Stimulated activated CD4-positive, alpha-beta T cell treated with anti-CD3 and anti-CD28 coated beads, TNF-alpha, amount 100 ng/mL, for 48 hours (primary cell): ENCODE results near the gene SPI1.

ENCODE experiments used
- DNase-seq, 3 donors: peaks; one replicate each; pipeline ENCODE4 v3.0.0-alpha.2; 2020; ENCODE audit warnings: low read depth in 3 of 3

SPI1 gene

GRCh38 chr11:47388697-47389576 is 10.6 kb upstream of the SPI1 start:
- DNase-seq: no peak

GRCh38 chr11:47387944-47388696 is 9.8 kb upstream of the SPI1 start:
- no peak for DNase-seq

- no peak for DNase-seq
Observed at GRCh38 chr11:47384498-47384897, 6.2 kb upstream of the SPI1 start.

DNA sequence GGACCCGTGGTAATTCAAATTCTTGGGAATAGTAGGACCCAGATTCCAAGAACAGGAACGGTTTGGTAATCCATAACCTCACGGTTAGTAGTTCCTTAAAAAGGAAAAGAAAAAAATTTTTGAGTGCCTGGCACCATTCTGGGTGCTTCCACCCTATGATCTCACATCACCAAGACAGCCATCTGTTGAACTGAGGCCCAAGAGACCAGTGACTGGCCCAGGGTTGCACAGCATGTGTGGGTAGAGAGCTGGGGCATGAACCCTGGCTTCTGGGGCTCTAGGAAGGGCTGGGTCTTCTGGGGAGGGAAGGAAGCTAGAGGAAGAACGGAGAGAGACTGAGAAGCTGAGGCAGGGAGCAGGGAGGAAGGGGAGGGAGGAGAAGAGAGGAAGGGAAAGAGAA is 4.7 kb upstream of the SPI1 start:
- no peak for DNase-seq

GRCh38 chr11:47380078-47380477 is 1.7 kb upstream of the SPI1 start:
- no peak for DNase-seq

DNA sequence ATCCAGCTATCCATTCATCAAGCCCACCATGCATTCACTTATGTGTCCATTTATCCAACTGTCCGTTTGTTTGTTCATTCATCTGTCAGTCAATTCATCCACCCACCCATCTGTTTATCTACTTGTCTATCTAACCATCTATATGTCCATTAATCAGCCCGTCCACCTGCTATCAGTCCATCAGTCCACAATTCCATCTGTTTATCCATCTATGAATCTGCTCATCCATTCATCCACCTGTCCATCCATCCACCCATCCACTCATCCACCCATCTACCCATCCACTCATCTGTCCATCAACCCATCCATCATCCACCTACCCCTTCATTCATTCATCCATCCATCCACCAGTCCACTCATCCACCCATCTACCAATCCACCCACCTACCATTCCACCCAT is 970 bp upstream of the SPI1 start:
- no peak for DNase-seq

DNA sequence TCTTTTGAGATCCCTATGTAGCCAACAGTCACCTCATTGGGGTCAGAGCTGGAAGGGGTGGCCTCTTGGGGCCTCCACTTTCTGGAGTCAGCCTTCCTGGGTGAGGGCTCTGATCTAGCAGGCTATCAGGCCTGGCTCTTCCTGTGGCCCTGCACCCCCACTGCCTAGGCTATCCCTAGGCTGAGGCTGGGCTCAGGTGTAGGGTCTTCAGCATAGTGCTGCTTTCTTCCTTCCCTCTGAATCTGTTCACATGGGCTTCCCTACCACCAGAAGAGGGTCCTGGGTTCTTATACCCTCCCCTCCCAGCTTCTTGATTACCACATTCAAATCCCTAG is 456 bp upstream of the SPI1 start:
- no peak for DNase-seq

- DNase-seq: no peak
Observed at GRCh38 chr11:47377571-47378009, 757 bp downstream of the SPI1 start.

DNA sequence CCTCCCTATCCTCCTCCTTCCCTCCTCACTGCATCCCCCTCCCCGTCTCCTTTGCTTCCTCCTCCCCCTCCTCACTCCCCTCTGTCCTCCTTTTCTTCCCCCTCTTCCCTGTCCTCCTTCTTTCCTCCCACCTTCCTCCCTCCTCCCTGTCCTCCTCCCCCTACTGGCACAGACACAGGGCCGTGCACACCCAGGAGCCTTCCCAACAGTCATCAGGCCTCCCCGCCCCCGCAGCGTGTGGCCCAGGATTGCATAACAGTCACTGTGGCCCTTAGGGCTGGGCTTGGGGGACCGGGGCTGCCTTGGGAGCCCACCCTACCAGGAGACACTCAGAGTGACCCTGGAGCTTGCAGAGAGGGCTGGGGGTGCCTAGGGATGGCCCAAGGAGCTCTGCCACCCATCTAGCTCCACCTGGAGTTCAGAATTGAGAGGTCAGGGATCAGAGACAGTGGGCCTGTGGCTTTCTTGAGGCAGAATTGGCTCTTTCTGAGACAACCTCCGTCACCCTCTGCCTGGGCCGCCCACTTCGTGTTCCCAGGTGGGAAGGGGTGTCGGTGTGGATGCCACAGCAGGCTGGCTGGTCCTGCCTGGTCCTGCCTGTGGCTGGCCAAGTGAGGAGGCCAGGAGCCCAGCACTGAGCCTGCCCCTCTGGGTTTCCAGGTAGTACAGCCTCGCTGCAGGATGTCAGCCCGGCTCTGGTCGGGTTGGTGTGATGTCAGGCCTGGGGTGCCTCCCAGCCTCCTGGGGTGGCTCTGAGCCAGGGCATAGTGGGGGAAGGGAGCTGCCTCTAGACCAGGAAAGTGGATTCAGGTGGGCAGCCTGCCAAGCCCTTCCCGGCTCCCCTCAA is 1.6 kb downstream of the SPI1 start:
- no peak for DNase-seq

- DNase-seq: no peak
Observed at GRCh38 chr11:47376107-47376524, 2.2 kb downstream of the SPI1 start.

GRCh38 chr11:47375546-47376085 is 2.7 kb downstream of the SPI1 start:
- no peak for DNase-seq

GRCh38 chr11:47375020-47375419 is 3.3 kb downstream of the SPI1 start:
- no peak for DNase-seq

DNA sequence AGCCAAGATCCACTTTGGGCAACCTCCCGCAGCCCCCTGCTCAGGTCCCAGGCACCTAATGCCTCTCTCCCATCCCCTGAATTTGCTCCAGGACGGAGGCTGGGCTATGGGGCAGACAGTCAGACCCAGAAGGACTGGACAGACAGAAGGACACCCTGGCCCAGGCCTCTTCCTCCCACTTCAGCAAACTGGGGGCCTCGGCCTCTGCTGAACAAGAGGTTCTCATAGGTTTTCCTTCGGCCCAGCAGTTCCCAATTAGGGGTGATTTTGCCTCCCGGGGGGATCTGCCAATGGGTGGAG is 3.7 kb downstream of the SPI1 start:
- no peak for DNase-seq

- peak; percentile 68 to 85 (median 83) for DNase-seq
Observed at GRCh38 chr11:47373876-47374719, 4.2 kb downstream of the SPI1 start.

DNA sequence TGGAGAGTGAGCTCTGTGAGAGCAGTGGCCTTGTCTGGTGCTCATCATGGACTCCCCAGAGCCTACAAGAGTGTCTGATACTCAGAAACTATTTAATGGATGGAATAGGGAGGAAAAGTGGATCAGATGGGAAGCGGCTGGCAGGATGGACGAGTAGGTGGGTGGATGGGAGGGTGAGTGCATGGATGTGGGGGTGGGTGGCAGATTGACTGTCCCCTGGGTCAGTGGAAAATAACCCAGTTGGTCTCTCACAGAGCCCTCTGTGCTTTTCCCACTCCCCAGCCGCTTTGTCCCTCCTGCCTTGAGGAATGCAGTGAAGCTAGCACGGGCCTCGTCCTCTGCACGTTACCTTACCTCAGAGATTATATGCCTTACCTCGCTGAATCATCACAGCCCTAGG is 5.9 kb downstream of the SPI1 start:
- no peak for DNase-seq

DNA sequence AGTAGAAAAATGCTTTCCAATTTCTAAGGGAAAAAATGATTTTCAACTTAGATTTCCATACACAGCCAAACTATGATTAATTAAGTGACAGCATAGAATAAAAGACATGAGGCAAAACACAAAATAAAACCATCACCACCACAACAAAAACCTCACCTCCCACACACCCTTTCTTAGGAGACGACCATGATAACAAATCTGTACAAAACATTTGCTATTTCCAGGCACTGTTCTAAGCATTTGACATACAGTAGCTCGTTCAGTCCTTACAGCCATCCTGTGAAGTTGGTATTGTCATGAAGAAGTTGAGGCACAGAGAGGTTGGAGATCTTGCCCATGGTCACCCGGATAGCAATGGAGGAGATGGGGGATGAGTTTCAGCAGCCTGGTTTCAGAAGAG is 8.7 kb downstream of the SPI1 start:
- DNase-seq: no peak

DNA sequence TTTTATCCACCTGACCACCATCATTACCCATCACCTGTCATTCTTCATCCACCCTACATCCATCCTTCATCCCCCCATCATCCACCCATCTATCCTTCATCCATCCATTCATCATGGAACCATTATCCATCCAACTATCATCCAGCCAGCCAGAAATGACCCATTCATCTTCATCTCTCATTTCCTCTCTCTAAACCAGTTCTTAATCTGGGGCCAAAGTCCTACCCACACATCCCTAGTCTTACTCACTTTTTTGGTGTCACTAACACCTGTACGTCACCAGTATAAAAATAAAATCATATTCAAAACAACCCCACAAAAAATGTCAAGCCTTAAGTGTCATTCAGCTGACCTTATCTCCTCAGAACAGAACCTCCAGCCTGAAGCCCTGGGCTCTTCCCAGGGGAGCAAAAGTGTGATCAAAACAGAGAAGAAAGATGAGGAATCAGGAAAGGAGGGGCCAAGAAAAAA is 12.3 kb downstream of the SPI1 start:
- no peak for DNase-seq

DNA sequence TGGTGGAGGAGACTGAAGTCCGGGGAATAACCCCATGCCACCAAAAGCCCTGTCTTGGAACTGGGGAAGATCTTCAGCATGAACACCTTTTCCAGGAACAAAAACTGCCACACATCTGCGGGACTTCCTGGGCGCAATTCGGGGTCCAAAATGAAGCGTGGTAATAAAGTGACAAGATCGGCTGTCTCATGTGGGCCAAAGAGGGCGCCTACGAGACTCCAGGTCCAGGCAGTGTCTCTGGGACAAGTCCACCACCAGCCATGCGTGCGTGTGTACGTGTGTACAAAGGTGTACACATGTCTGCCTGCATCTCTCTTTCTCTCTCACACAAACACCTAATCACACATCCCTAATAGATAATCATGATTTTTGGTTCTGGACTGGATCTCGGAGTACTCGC is 16.9 kb downstream of the SPI1 start:
- no peak for DNase-seq

DNA sequence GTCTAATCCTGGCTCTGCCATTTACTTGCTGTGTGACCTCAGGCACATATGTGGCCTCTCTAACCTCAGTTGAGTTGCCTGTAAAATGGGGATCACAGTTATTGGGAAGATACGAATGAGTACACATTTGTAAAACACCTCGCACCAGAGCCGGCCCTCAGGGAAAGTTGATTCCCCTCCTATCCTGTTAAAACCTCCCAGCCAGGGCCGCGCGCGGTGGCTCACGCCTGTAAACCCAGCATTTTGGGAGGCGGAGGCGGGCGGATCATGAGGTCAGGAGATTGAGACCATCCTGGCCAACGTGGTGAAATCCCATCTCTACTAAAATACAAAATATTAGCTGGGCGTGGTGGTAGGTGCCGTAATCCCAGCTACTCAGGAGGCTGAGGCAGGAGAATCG is 18.0 kb downstream of the SPI1 start:
- DNase-seq: no peak

DNA sequence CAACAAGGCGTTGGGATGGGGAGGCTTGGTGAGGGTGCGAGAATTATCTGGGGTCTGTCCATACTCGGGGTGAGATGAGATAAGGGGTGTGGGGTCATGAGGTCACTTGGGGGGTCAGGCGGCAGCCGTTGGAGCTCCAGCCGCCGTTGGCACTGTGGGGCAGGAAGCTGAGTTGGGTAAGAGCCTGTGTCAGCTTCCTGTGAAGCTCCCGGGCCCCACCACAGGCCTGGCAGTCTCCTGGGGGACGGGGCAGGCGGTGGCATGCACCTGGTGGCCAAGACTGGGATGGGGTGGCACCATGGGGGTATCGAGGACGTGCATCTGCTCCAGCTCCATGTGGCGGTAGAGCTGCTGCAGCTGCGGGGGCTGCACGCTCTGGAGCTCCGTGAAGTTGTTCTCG is 18.8 kb downstream of the SPI1 start:
- no peak for DNase-seq

DNA sequence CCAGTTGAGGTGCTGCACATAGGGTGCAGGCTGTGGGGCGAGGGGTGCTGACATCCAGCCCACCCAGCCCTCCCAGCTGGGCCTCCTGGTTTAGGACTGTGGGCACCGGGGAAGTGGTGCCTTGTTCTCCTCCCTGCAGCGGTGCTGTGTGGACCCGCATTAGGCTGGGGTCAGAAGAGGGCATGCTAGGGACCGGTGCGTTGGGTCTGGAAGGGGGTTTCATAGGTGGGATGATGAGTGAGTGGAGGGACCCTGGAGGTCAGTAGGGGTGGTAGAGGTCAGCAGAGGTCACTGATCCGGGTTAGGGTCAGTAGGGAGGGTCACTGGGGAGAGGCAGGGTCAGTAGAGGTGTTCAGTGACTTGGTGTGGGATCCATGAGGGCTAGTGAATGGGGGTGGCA is 19.2 kb downstream of the SPI1 start:
- no peak for DNase-seq
